ENCODE results near the gene RBM34.

GRCh38 chr1:235108876-235109275 lies 52.2 kb downstream of the RBM34 start:
- TF ChIP-seq, protein P1, sequence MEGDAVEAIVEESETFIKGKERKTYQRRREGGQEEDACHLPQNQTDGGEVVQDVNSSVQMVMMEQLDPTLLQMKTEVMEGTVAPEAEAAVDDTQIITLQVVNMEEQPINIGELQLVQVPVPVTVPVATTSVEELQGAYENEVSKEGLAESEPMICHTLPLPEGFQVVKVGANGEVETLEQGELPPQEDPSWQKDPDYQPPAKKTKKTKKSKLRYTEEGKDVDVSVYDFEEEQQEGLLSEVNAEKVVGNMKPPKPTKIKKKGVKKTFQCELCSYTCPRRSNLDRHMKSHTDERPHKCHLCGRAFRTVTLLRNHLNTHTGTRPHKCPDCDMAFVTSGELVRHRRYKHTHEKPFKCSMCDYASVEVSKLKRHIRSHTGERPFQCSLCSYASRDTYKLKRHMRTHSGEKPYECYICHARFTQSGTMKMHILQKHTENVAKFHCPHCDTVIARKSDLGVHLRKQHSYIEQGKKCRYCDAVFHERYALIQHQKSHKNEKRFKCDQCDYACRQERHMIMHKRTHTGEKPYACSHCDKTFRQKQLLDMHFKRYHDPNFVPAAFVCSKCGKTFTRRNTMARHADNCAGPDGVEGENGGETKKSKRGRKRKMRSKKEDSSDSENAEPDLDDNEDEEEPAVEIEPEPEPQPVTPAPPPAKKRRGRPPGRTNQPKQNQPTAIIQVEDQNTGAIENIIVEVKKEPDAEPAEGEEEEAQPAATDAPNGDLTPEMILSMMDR (IDR thresholded peaks at IDR 0.05; ENCODE audit: poor library complexity): no peak
- no peak for TF ChIP-seq EZH2phosphoT487 (IDR thresholded peaks at IDR 0.05; ENCODE audit: low read depth, severe bottlenecking, unreplicated experiment)

Data from hepatocyte (in vitro differentiated cells).